ENCODE data around the gene TREH. TPM values are rescaled to one million over a fixed set of nuclear protein-coding genes. Genes with fewer than 3 reads are reported as not detected.

The TREH gene
- total RNA-seq, 1 experiment from 2014 or later = 0.05 TPM

- no peak for ATAC-seq
- Histone ChIP-seq H3K27me3 (ENCODE audit: control insufficient read depth, insufficient read depth, low read length) (no peaks in the 10 kb centered on the region), H3K4me1 (ENCODE audit: control insufficient read depth, insufficient read depth, low read length) (peaks cover 12% of the 10 kb centered on the region), H3K27ac (ENCODE audit: low read length) (no peak overlapping the region), H3K4me3 (ENCODE audit: low read depth in 2 of 2, low read length in 2 of 2) (no peak overlapping the region), H3K36me3 (ENCODE audit: control insufficient read depth, insufficient read depth, low read length) (no peaks in the 10 kb centered on the region), H3K9me3 (ENCODE audit: control insufficient read depth, insufficient read depth, low read depth, low read length) (no peaks in the 10 kb centered on the region)
- in situ Hi-C loops (cut with HindIII; ENCODE audit: low pct_unique_long_range_greater_than_20kb, low sequenced_read_pairs) (no loop called here), intact Hi-C loops (cut with micrococcal nuclease; ENCODE audit: unreplicated experiment) (no loop called here)
- CTCF ChIA-PET = interaction anchor here (0.6 to 1.4 kb wide), 2 partner anchors 54 to 118 kb away, joined by 4 to 5 read pairs; partner anchors contain the start of gene PHLDB1
- no TSS peak for BruUV-seq (replicated peaks)
- DNase-seq (ENCODE audit: low read depth, low spot score) = no peak
- TF ChIP-seq REST (IDR thresholded peaks at IDR 0.05; ENCODE audit: insufficient read depth in 1 of 2, low read depth in 2 of 2, low read length in 1 of 2) (no peak), SIN3A (IDR thresholded peaks at IDR 0.05; ENCODE audit: borderline replicate concordance, insufficient read depth, low read depth, low read length) (no peak), CTCF (IDR thresholded peaks at IDR 0.05) (no peak), POLR2AphosphoS5 (IDR thresholded peaks at IDR 0.05; ENCODE audit: low read depth, low read length) (no peak), TCF7L2 (IDR thresholded peaks at IDR 0.05; ENCODE audit: low read depth, low read length) (no peak)
- POLR2A ChIA-PET = no interaction called here
Measured at GRCh38 chr11:118661425-118662301, 17.8 kb downstream of the TREH start.

- Histone ChIP-seq H3K4me3 (ENCODE audit: low read depth in 2 of 2, low read length in 2 of 2) (no peak overlapping the region), H3K36me3 (ENCODE audit: control insufficient read depth, insufficient read depth, low read length) (0 out of 2 replicates have a peak, but pooled peaks cover 2% of the 10 kb centered on the region), H3K27me3 (ENCODE audit: control insufficient read depth, insufficient read depth, low read length) (no peaks in the 10 kb centered on the region), H3K27ac (ENCODE audit: low read length) (no peak overlapping the region), H3K4me1 (ENCODE audit: control insufficient read depth, insufficient read depth, low read length) (peaks cover 12% of the 10 kb centered on the region), H3K9me3 (ENCODE audit: control insufficient read depth, insufficient read depth, low read depth, low read length) (no peaks in the 10 kb centered on the region)
- ATAC-seq (no peak), DNase-seq (ENCODE audit: low read depth, low spot score) (no peak)
- in situ Hi-C loops (cut with HindIII; ENCODE audit: low pct_unique_long_range_greater_than_20kb, low sequenced_read_pairs) (no loop called here), intact Hi-C loops (cut with micrococcal nuclease; ENCODE audit: unreplicated experiment) (no loop called here)
- no peak for TF ChIP-seq CTCF (IDR thresholded peaks at IDR 0.05)
- no peak for TF ChIP-seq POLR2AphosphoS5 (IDR thresholded peaks at IDR 0.05; ENCODE audit: low read depth, low read length)
- TF ChIP-seq SIN3A (IDR thresholded peaks at IDR 0.05; ENCODE audit: borderline replicate concordance, insufficient read depth, low read depth, low read length) = no peak
- TF ChIP-seq REST (IDR thresholded peaks at IDR 0.05; ENCODE audit: insufficient read depth in 1 of 2, low read depth in 2 of 2, low read length in 1 of 2) = no peak
- no peak for TF ChIP-seq TCF7L2 (IDR thresholded peaks at IDR 0.05; ENCODE audit: low read depth, low read length)
- CTCF ChIA-PET = interaction anchor here (0.6 to 1.4 kb wide), 4 partner anchors 39 to 311 kb away, joined by 3 to 5 read pairs (median 4); partner anchors contain the start of genes FOXR1 and PHLDB1
- POLR2A ChIA-PET = no interaction called here
- no TSS peak for BruUV-seq (replicated peaks)
Measured at GRCh38 chr11:118660681-118661424, 18.6 kb downstream of the TREH start.
